Sigmoid colon (tissue), 4 donors: Measurements from ENCODE around the gene NCBP3.

Source experiments
- EP300 ChIP-seq, 4 donors: sonication (generic); formaldehyde crosslinking; IDR thresholded peaks; one replicate each; pipeline ENCODE4 v1.6.1; 2017; ENCODE audit warnings: antibody characterized with exemption in 4 of 4
- POLR2A ChIP-seq, 2 donors: fragments of 450-650 bp; IDR thresholded peaks; one replicate each; pipeline ENCODE4 v1.6.1; 2016; ENCODE audit warnings: antibody characterized with exemption in 2 of 2, mild to moderate bottlenecking in 2 of 2, moderate library complexity in 2 of 2
- POLR2AphosphoS5 ChIP-seq, 4 donors: sonication (generic); formaldehyde crosslinking; IDR thresholded peaks; one replicate each; pipeline ENCODE4 v1.6.1; 2017; ENCODE audit warnings: antibody characterized with exemption in 4 of 4
- TF ChIP-seq, protein P1 (sequence below), 4 experiments: fragments of 450-650 bp in 3 of 4; fragments of 200-600 bp in 1 of 4; IDR thresholded peaks; one replicate each; pipeline ENCODE4 v1.5.1; 2016 to 2019; ENCODE audit warnings: antibody characterized with exemption in 4 of 4, mild to moderate bottlenecking in 3 of 4, moderate library complexity in 2 of 4

DNA sequence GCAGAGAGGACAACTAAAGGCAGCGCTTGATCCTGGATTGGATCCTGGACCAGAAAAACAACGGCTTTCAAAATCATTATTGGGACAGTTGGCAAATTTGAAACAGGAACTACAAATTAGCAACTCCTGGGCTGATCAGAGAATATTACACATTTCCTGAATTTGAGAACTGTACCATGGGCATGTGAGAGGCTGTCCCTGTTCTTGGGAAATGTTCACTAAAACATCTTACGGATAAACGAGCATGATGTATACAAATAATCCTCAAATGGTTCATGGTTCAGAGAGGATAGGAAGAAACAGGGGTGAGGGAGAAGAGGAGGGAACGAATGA, 42.8 kb downstream of the NCBP3 start:
- no peak for TF ChIP-seq POLR2A (IDR thresholded peaks at IDR 0.05)
- TF ChIP-seq, protein P1, sequence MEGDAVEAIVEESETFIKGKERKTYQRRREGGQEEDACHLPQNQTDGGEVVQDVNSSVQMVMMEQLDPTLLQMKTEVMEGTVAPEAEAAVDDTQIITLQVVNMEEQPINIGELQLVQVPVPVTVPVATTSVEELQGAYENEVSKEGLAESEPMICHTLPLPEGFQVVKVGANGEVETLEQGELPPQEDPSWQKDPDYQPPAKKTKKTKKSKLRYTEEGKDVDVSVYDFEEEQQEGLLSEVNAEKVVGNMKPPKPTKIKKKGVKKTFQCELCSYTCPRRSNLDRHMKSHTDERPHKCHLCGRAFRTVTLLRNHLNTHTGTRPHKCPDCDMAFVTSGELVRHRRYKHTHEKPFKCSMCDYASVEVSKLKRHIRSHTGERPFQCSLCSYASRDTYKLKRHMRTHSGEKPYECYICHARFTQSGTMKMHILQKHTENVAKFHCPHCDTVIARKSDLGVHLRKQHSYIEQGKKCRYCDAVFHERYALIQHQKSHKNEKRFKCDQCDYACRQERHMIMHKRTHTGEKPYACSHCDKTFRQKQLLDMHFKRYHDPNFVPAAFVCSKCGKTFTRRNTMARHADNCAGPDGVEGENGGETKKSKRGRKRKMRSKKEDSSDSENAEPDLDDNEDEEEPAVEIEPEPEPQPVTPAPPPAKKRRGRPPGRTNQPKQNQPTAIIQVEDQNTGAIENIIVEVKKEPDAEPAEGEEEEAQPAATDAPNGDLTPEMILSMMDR (IDR thresholded peaks at IDR 0.05): no peak
- TF ChIP-seq POLR2AphosphoS5 (IDR thresholded peaks at IDR 0.05): no peak
- TF ChIP-seq EP300 (IDR thresholded peaks at IDR 0.05): no peak
